ENCODE measurements around the gene BAIAP2L1.
"Not testable (repeated sequence)": the region's sequence is repeated elsewhere in the genome, so short reads cannot be mapped to it uniquely, and the experiment has no call there.

BAIAP2L1 gene

GRCh38 chr7:98319176-98319575 is 81.7 kb downstream of the BAIAP2L1 start:
- no peak for DNase-seq (ENCODE audit: low spot score)

GRCh38 chr7:98317366-98318040 is 83.4 kb downstream of the BAIAP2L1 start:
- DNase-seq (ENCODE audit: low spot score): no peak

GRCh38 chr7:98315994-98316527 is 84.8 kb downstream of the BAIAP2L1 start:
- not testable (repeated sequence) for DNase-seq (ENCODE audit: low spot score)

- DNase-seq (ENCODE audit: low spot score): no peak
These were observed 85.4 kb downstream of the BAIAP2L1 start for GRCh38 chr7:98315318-98315993.

GRCh38 chr7:98314469-98314868 is 86.4 kb downstream of the BAIAP2L1 start:
- DNase-seq (ENCODE audit: low spot score): no peak

GRCh38 chr7:98312201-98312600 is 88.7 kb downstream of the BAIAP2L1 start:
- no peak for DNase-seq (ENCODE audit: low spot score)

GRCh38 chr7:98309566-98309965 is 91.3 kb downstream of the BAIAP2L1 start:
- no peak for DNase-seq (ENCODE audit: low spot score)

- DNase-seq (ENCODE audit: low spot score): no peak
These were observed 92.9 kb downstream of the BAIAP2L1 start for GRCh38 chr7:98307971-98308466.

- DNase-seq (ENCODE audit: low spot score): no peak
These were observed 94.8 kb downstream of the BAIAP2L1 start for GRCh38 chr7:98305951-98306535.

GRCh38 chr7:98303906-98304305 is 97.0 kb downstream of the BAIAP2L1 start:
- DNase-seq (ENCODE audit: low spot score): no peak

GRCh38 chr7:98303176-98303865 is 97.6 kb downstream of the BAIAP2L1 start:
- no peak for DNase-seq (ENCODE audit: low spot score)

- no peak for DNase-seq (ENCODE audit: low spot score)
These were observed 99.0 kb downstream of the BAIAP2L1 start for GRCh38 chr7:98301693-98302470.

- DNase-seq (ENCODE audit: low spot score): no peak
These were observed 100.1 kb downstream of the BAIAP2L1 start for GRCh38 chr7:98300595-98301372.

- DNase-seq (ENCODE audit: low spot score): no peak
These were observed 103.1 kb downstream of the BAIAP2L1 start for GRCh38 chr7:98297626-98298286.

- DNase-seq (ENCODE audit: low spot score): no peak
These were observed 104.1 kb downstream of the BAIAP2L1 start for GRCh38 chr7:98296833-98297232.

- DNase-seq (ENCODE audit: low spot score): peak; percentile 22
These were observed 105.3 kb downstream of the BAIAP2L1 start for GRCh38 chr7:98295467-98296192.

- DNase-seq (ENCODE audit: low spot score): peak; percentile 66
These were observed 106.0 kb downstream of the BAIAP2L1 start for GRCh38 chr7:98294798-98295382.

- DNase-seq (ENCODE audit: low spot score): no peak
These were observed 106.6 kb downstream of the BAIAP2L1 start for GRCh38 chr7:98294326-98294725.

- DNase-seq (ENCODE audit: low spot score): no peak
These were observed 107.1 kb downstream of the BAIAP2L1 start for GRCh38 chr7:98293746-98294145.

Measured in AG08395 (cell line).